GM23338 (cell line): ENCODE measurements around the gene PARD6B. TPM values are rescaled to one million over a fixed set of nuclear protein-coding genes. Genes with fewer than 3 reads are reported as not detected.

Source experiments
- ATAC-seq: fragments of 200-7000 bp; cut with Tn5 transposase; 3 replicates; pipeline ENCODE4 v1.9.1; 2020
- DNase-seq: peaks from one replicate; pipeline ENCODE4 v3.0.0-alpha.2; 2015; ENCODE audit warnings: low spot score
- H2AFZ ChIP-seq: fragments of 200-600 bp; sonication (generic); 2 replicates; pipeline ENCODE4 v1.8.0; 2016; ENCODE audit warnings: antibody characterized with exemption, mild to moderate bottlenecking, moderate library complexity
- H3F3A ChIP-seq: fragments of 200-600 bp; sonication (generic); replicated peaks from 2 replicates; pipeline ENCODE4 v1.8.0; 2017; ENCODE audit warnings: antibody characterized with exemption, mixed run types, low read depth
- H3K27ac ChIP-seq: fragments of 200-600 bp; sonication (generic); 2 replicates; pipeline ENCODE4 v1.6.1; 2016; ENCODE audit warnings: low read depth
- H3K27me3 ChIP-seq: fragments of 200-600 bp; sonication (generic); 2 replicates; pipeline ENCODE4 v1.8.0; 2016; ENCODE audit warnings: mild to moderate bottlenecking, mixed run types, moderate library complexity; ENCODE audit not compliant: insufficient read depth
- H3K36me3 ChIP-seq: fragments of 200-600 bp; sonication (generic); 2 replicates; pipeline ENCODE4 v1.8.0; 2016; ENCODE audit warnings: mild to moderate bottlenecking; ENCODE audit not compliant: insufficient read depth
- H3K4me1 ChIP-seq: fragments of 200-600 bp; sonication (generic); 2 replicates; pipeline ENCODE4 v1.8.0; 2016; ENCODE audit warnings: mild to moderate bottlenecking, moderate library complexity; ENCODE audit not compliant: insufficient read depth
- H3K4me2 ChIP-seq: fragments of 200-600 bp; sonication (generic); 2 replicates; pipeline ENCODE4 v1.7.1; 2017; ENCODE audit warnings: mixed run types
- H3K4me3 ChIP-seq: fragments of 200-600 bp; sonication (generic); 2 replicates; pipeline ENCODE4 v1.6.1; 2016; ENCODE audit warnings: mixed run types
- H3K79me2 ChIP-seq: fragments of 200-600 bp; sonication (generic); replicated peaks from 2 replicates; pipeline ENCODE4 v1.8.0; 2017; ENCODE audit warnings: mild to moderate bottlenecking; ENCODE audit not compliant: insufficient read depth
- H3K9me2 ChIP-seq: fragments of 200-600 bp; sonication (generic); 2 replicates; pipeline ENCODE4 v1.8.0; 2017; ENCODE audit not compliant: insufficient read depth
- H4K20me1 ChIP-seq: fragments of 200-600 bp; sonication (generic); replicated peaks from 2 replicates; pipeline ENCODE4 v1.8.0; 2017; ENCODE audit warnings: mild to moderate bottlenecking; ENCODE audit not compliant: insufficient read depth
- H3K27ac Mint-ChIP-seq: 2 replicates; pipeline ENCODE4 v1.8.0; 2020; ENCODE audit warnings: inconsistent platforms, mild to moderate bottlenecking, moderate library complexity, mixed read lengths
- H3K27me3 Mint-ChIP-seq: 3 replicates; pipeline ENCODE4 v1.8.0; 2022; ENCODE audit warnings: low read depth, mild to moderate bottlenecking, moderate library complexity, mixed read lengths, inconsistent platforms; ENCODE audit not compliant: insufficient read depth, poor library complexity
- H3K36me3 Mint-ChIP-seq: 3 replicates; pipeline ENCODE4 v1.8.0; 2021; ENCODE audit warnings: low read depth, mild to moderate bottlenecking, inconsistent platforms, moderate library complexity, mixed read lengths
- H3K4me1 Mint-ChIP-seq: 3 replicates; pipeline ENCODE4 v1.8.0; 2020; ENCODE audit warnings: mild to moderate bottlenecking, inconsistent platforms, mixed read lengths
- H3K4me3 Mint-ChIP-seq: 3 replicates; pipeline ENCODE4 v1.8.0; 2021; ENCODE audit warnings: moderate library complexity, mild to moderate bottlenecking, inconsistent platforms, mixed read lengths
- H3K9me3 Mint-ChIP-seq: 3 replicates; pipeline ENCODE4 v1.8.0; 2020; ENCODE audit warnings: moderate library complexity, mild to moderate bottlenecking, inconsistent platforms, mixed read lengths
- CREB1 ChIP-seq: fragments of 250-450 bp; sonication (Bioruptor Pico); IDR thresholded peaks from 2 replicates; pipeline ENCODE4 v1.5.0; 2020; ENCODE audit warnings: low read depth, mild to moderate bottlenecking, moderate library complexity
- CTCF ChIP-seq, 2 experiments: fragments of 200-600 bp in 1 of 2; sonication (generic) in 1 of 2; conservative IDR thresholded peaks; 2 replicates each; pipeline versions ENCODE4 v1.5.1 to v1.6.1; 2016 to 2017; ENCODE audit warnings: antibody characterized with exemption in 2 of 2, low read depth in 2 of 2, mild to moderate bottlenecking in 2 of 2, moderate library complexity in 1 of 2
- EZH2 ChIP-seq: fragments of 200-600 bp; sonication (generic); IDR thresholded peaks from one replicate; pipeline ENCODE4 v1.8.0; 2017; ENCODE audit warnings: antibody characterized with exemption, mild to moderate bottlenecking, low read depth; ENCODE audit not compliant: unreplicated experiment
- EZH2phosphoT487 ChIP-seq: fragments of 200-600 bp; sonication (generic); IDR thresholded peaks from one replicate; pipeline ENCODE4 v1.8.1; 2018; ENCODE audit warnings: antibody characterized with exemption; ENCODE audit not compliant: unreplicated experiment
- JUNB ChIP-seq: IDR thresholded peaks from one replicate; pipeline ENCODE4 v1.6.1; 2016; ENCODE audit warnings: antibody characterized with exemption; ENCODE audit not compliant: unreplicated experiment
- NANOG ChIP-seq: IDR thresholded peaks from 2 replicates; pipeline ENCODE4 v1.6.1; 2016; ENCODE audit warnings: antibody characterized with exemption, borderline replicate concordance
- ZNF114 ChIP-seq: fragments of 250-450 bp; sonication (Bioruptor Pico); IDR thresholded peaks from 2 replicates; pipeline ENCODE4 v1.5.0; 2020; ENCODE audit warnings: mild to moderate bottlenecking, moderate library complexity
- ZNF331 ChIP-seq: fragments of 250-450 bp; sonication (Bioruptor Pico); IDR thresholded peaks from 2 replicates; pipeline ENCODE4 v1.5.0; 2020; ENCODE audit warnings: low read depth, mild to moderate bottlenecking, moderate library complexity
- ZNF462 ChIP-seq: fragments of 250-450 bp; sonication (Bioruptor Pico); IDR thresholded peaks from 2 replicates; pipeline ENCODE4 v1.5.0; 2020; ENCODE audit warnings: mild to moderate bottlenecking, moderate library complexity
- polyA plus RNA-seq: library from polyadenylated mRNA; unstranded; fragments of >200 nt; fragmentation: Nextera tagmentation; extraction: Ambion mirVana; gene quantifications from 2 replicates; pipeline ENCODE4 v1.2.1, GENCODE V29; 2016
- total RNA-seq: library from RNA; depleted of rRNA; stranded (reverse); fragments of >200 nt; shearing (Covaris generic); gene quantifications from 2 replicates; pipeline ENCODE4 v1.2.3, GENCODE V29; 2014

PARD6B gene
- total and polyA plus RNA-seq, 2 experiments from 2014 or later: 23.5 to 29.2 TPM

GRCh38 chr20:50805349-50805684, 73.9 kb downstream of the PARD6B start (continued):
- TF ChIP-seq ZNF462 (CRISPR knock-in tag) (no peak), JUNB (no peak), CTCF (conservative IDR thresholded peaks at IDR 0.05; ENCODE audit: low read depth in 2 of 2) (no peak), CREB1 (no peak), ZNF331 (CRISPR knock-in tag) (no peak)

GRCh38 chr20:50806126-50806768, 74.9 kb downstream of the PARD6B start:
- Histone ChIP-seq H3K4me1 (peaks cover 21% of the 10 kb centered on the region), H4K20me1 (no peaks in the 10 kb centered on the region; the same call in 1 of the 2 replicates)
- no peak overlapping the region for H3K27ac Mint-ChIP-seq
- TF ChIP-seq EZH2phosphoT487 (no peak), JUNB (no peak), NANOG (no peak), CTCF (conservative IDR thresholded peaks at IDR 0.05; ENCODE audit: low read depth in 2 of 2) (no peak), ZNF114 (CRISPR knock-in tag) (no peak), ZNF331 (CRISPR knock-in tag) (no peak), CREB1 (no peak), EZH2 (no peak)

More at GRCh38 chr20:50806126-50806768, 74.9 kb downstream of the PARD6B start:
- ATAC-seq (no peak), DNase-seq (no peak)
- Histone ChIP-seq H3K9me2 (no peaks in the 10 kb centered on the region), H3F3A (peaks cover 12% of the 10 kb centered on the region; the same call in 1 of the 2 replicates), H2AFZ (no peak overlapping the region), H3K4me3 (no peak overlapping the region), H3K36me3 (no peaks in the 10 kb centered on the region), H3K79me2 (peaks cover 23% of the 10 kb centered on the region), H3K27me3 (no peaks in the 10 kb centered on the region), H3K27ac (no peak overlapping the region), H3K4me2 (no peak overlapping the region)
- peaks cover 28% of the 10 kb centered on the region for H3K4me1 Mint-ChIP-seq
- H3K36me3 Mint-ChIP-seq: no peaks in the 10 kb centered on the region
- H3K9me3 Mint-ChIP-seq: no peaks in the 10 kb centered on the region; the same call in 2 of the 3 replicates
- no peak overlapping the region for H3K4me3 Mint-ChIP-seq
- H3K27me3 Mint-ChIP-seq: no peaks in the 10 kb centered on the region
